Stimulated activated memory B cell treated with anti-CD40 and anti-IgM and Interleukin-4, amounts not matched to agents 10 μg/mL and 1 μg/mL and 100 μg/mL, for 72 hours (primary cell): ENCODE measurements around the gene OLFML1.
A peak's percentile ranks its signal among the peaks of the same experiment; 100 is the strongest.

Experiments
- ATAC-seq: fragments of 150-1000 bp; cut with Tn5 transposase; 2 replicates; pipeline ENCODE4 v1.10.0; 2021
- H3K27ac Mint-ChIP-seq: one replicate; pipeline ENCODE4 v1.8.0; 2022; ENCODE audit warnings: mild to moderate bottlenecking, mixed read lengths
- H3K27me3 Mint-ChIP-seq: one replicate; pipeline ENCODE4 v1.8.0; 2022; ENCODE audit warnings: mixed read lengths
- H3K36me3 Mint-ChIP-seq: one replicate; pipeline ENCODE4 v1.8.0; 2022; ENCODE audit warnings: mixed read lengths
- H3K4me1 Mint-ChIP-seq: one replicate; pipeline ENCODE4 v1.8.0; 2022; ENCODE audit warnings: mixed read lengths
- H3K4me3 Mint-ChIP-seq: one replicate; pipeline ENCODE4 v1.8.0; 2022; ENCODE audit warnings: mild to moderate bottlenecking, moderate library complexity, mixed read lengths
- H3K9me3 Mint-ChIP-seq: one replicate; pipeline ENCODE4 v1.8.0; 2022; ENCODE audit warnings: mixed read lengths

OLFML1 gene

GRCh38 chr11:7490535-7490934 is 5.2 kb downstream of the OLFML1 start:
- Mint-ChIP-seq H3K9me3 (no peaks in the 10 kb centered on the region), H3K27ac (no peak overlapping the region), H3K4me3 (no peak overlapping the region), H3K27me3 (no peaks in the 10 kb centered on the region), H3K36me3 (peaks cover 13% of the 10 kb centered on the region), H3K4me1 (peaks cover 21% of the 10 kb centered on the region)
- no peak for ATAC-seq

GRCh38 chr11:7492253-7492652 is 6.9 kb downstream of the OLFML1 start:
- ATAC-seq = no peak
- H3K9me3 Mint-ChIP-seq = no peaks in the 10 kb centered on the region
- H3K27me3 Mint-ChIP-seq = no peaks in the 10 kb centered on the region
- peaks cover 37% of the 10 kb centered on the region for H3K4me1 Mint-ChIP-seq
- H3K36me3 Mint-ChIP-seq = peaks cover 11% of the 10 kb centered on the region
- H3K4me3 Mint-ChIP-seq = no peak overlapping the region
- no peak overlapping the region for H3K27ac Mint-ChIP-seq

- Mint-ChIP-seq H3K4me3 (no peak overlapping the region), H3K4me1 (peaks cover 51% of the 10 kb centered on the region), H3K27me3 (no peaks in the 10 kb centered on the region), H3K27ac (peak overlapping the region; percentile 92), H3K9me3 (no peaks in the 10 kb centered on the region), H3K36me3 (peaks cover 11% of the 10 kb centered on the region)
- no peak for ATAC-seq
These were observed 8.4 kb downstream of the OLFML1 start for GRCh38 chr11:7493670-7494069.

DNA sequence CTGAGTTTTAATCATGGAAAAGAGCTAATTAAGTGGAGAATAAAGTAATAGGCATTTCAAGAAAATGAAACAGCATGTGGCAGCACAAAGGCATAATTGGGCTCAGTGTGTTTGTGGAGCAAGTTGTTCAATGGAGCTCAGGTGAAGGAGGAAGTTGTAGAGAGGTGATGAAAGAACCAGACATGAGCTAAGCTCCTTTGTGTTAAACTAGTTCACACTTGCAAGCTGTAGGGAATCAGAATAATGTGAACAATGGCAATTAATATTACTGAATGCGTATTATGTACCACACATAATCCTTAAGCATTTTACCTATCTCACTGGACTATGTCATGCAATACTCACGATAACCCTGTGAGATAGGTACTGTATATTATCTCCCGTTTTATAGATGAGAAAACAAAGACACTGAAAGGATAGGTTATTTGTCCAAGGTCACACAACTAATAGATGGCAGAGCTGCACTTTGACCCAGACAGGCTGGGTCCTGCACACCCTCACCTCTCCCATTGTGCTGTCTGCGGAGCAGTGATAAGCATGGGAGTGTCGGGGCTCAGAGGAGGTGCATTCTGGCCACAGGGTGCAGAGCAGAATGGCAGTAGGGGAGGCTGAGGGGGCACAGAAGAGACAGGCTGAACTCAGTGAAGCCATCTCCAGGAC is 8.9 kb downstream of the OLFML1 start:
- Mint-ChIP-seq H3K36me3 (peaks cover 8% of the 10 kb centered on the region), H3K4me1 (peaks cover 56% of the 10 kb centered on the region), H3K4me3 (no peak overlapping the region), H3K27ac (peak overlapping the region; percentile 92), H3K9me3 (no peaks in the 10 kb centered on the region), H3K27me3 (no peaks in the 10 kb centered on the region)
- ATAC-seq = no peak

DNA sequence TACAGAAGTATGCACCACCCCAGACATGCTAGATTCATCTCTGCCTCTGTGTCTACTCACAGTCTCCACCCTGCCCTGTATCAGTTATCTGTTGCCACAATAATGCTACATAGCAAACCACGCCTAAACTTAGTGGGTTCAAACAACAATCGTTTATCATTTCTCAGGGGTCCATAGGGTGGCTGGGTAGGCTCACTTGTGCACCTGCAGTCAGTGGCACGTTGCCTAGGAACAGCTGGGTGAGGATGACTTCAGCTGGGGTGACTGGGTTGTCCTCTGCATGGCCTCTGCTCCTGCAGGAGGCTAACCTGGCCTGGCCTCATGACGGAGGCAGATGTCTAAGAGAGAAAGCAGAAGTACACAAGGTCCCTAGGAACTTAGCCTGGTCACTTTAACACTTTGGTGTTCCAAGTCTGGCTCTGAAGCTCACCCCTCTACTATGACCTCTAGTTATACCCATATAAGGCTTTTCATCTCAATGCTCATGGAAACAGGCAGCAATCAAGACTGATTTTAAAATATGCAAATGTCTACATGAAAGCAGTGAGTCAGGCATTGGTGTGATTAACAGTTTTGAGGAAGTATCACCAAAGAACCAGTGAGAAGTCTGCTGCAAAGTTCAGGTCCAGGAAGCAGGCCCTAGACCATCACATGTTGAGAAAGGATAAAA is 10.7 kb downstream of the OLFML1 start:
- Mint-ChIP-seq H3K4me1 (peaks cover 62% of the 10 kb centered on the region), H3K4me3 (peak overlapping the region; percentile 14), H3K36me3 (peaks cover 4% of the 10 kb centered on the region), H3K27ac (peak overlapping the region; percentile 92), H3K27me3 (no peaks in the 10 kb centered on the region), H3K9me3 (no peaks in the 10 kb centered on the region)
- peak; percentile 94 for ATAC-seq

DNA sequence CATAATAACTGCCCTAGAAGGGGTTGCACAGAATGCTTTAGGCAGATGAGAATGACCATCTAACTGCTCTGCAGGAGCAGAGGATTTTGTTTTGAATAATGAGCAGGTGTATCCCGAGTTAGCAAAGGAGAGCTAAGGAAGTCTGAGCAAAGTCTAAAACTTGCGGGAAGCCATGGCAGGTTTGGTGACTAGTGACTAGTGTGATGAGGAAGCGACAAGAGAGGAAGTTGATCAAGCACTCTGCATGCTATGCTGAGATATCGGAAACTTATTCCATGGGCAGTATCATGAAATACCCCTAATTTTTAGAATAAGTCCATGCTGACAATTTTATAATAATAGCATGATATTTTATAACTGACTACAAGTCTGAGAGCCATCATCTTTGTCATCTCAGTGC is 12.9 kb downstream of the OLFML1 start:
- no peaks in the 10 kb centered on the region for H3K27me3 Mint-ChIP-seq
- H3K27ac Mint-ChIP-seq = peak overlapping the region; percentile 92
- no peaks in the 10 kb centered on the region for H3K9me3 Mint-ChIP-seq
- ATAC-seq = no peak
- peaks cover 4% of the 10 kb centered on the region for H3K36me3 Mint-ChIP-seq
- no peak overlapping the region for H3K4me3 Mint-ChIP-seq
- H3K4me1 Mint-ChIP-seq = peaks cover 62% of the 10 kb centered on the region

DNA sequence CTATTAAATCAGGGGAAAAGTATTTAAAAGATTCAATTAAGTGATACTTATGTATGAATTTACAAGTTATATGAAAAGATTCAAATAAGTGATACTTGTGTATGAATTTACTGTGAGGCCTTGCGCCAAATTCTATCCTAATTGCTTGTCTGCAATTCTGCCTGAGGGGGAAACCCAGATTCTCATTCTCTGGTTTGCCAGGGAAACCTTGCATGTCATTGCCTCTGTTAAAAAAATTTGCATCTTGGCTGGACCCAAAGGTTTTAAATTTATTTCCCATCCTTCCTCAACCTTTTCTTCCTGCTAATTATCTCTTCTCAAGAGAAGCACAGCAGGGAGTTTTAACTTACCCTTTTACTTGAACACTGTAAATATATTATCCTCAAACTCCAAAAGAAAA is 13.8 kb downstream of the OLFML1 start:
- H3K36me3 Mint-ChIP-seq = peaks cover 4% of the 10 kb centered on the region
- H3K9me3 Mint-ChIP-seq = no peaks in the 10 kb centered on the region
- peaks cover 56% of the 10 kb centered on the region for H3K4me1 Mint-ChIP-seq
- no peak overlapping the region for H3K4me3 Mint-ChIP-seq
- no peak for ATAC-seq
- H3K27me3 Mint-ChIP-seq = no peaks in the 10 kb centered on the region
- peak overlapping the region; percentile 92 for H3K27ac Mint-ChIP-seq

DNA sequence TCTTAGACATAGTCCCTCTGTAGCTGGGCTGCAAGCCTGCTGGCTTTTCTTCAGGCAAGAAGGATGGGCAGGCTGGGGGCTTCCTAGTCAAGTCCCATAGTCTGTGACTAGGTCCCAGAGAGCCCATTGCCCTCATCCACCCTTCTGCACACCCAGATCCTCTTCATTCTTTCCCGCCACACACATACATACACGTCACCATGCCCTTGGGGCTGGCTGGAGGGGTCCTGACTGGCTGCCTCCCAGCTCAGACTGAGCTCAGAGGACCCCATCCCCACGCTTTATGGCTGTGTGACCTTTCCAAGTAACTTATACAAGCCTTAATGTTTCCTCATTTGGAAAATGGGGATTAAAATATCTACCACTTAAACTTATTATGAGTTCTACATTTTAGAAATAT is 14.9 kb downstream of the OLFML1 start:
- H3K27ac Mint-ChIP-seq = peak overlapping the region; percentile 92
- H3K36me3 Mint-ChIP-seq = peaks cover 4% of the 10 kb centered on the region
- H3K9me3 Mint-ChIP-seq = no peaks in the 10 kb centered on the region
- no peak for ATAC-seq
- H3K4me3 Mint-ChIP-seq = no peak overlapping the region
- peaks cover 45% of the 10 kb centered on the region for H3K4me1 Mint-ChIP-seq
- no peaks in the 10 kb centered on the region for H3K27me3 Mint-ChIP-seq

GRCh38 chr11:7501251-7501650 is 15.9 kb downstream of the OLFML1 start:
- peaks cover 45% of the 10 kb centered on the region for H3K4me1 Mint-ChIP-seq
- ATAC-seq = no peak
- no peaks in the 10 kb centered on the region for H3K27me3 Mint-ChIP-seq
- H3K27ac Mint-ChIP-seq = no peak overlapping the region
- no peaks in the 10 kb centered on the region for H3K9me3 Mint-ChIP-seq
- peaks cover 8% of the 10 kb centered on the region for H3K36me3 Mint-ChIP-seq
- no peak overlapping the region for H3K4me3 Mint-ChIP-seq

DNA sequence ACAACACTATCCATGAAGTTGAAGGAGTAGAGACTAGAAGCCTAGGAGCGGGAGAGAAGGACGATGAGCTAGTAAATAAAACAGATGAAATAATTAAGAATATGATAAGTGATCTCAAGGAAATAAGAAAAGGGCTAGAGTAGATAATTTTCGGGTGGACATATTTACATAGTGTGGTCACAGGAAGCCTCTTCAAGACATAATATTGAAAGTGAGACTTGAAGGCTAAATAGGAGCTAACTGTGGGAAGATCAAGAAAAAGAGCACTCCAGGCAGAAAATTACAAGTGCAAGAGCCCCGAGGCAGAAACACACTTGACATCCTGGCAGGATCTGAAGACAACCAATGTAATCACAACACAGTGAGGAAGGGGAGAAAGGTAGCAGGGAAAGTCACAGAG is 16.6 kb downstream of the OLFML1 start:
- no peak overlapping the region for H3K4me3 Mint-ChIP-seq
- H3K27ac Mint-ChIP-seq = no peak overlapping the region
- H3K9me3 Mint-ChIP-seq = no peaks in the 10 kb centered on the region
- no peaks in the 10 kb centered on the region for H3K27me3 Mint-ChIP-seq
- H3K36me3 Mint-ChIP-seq = peaks cover 10% of the 10 kb centered on the region
- peaks cover 46% of the 10 kb centered on the region for H3K4me1 Mint-ChIP-seq
- ATAC-seq = no peak

DNA sequence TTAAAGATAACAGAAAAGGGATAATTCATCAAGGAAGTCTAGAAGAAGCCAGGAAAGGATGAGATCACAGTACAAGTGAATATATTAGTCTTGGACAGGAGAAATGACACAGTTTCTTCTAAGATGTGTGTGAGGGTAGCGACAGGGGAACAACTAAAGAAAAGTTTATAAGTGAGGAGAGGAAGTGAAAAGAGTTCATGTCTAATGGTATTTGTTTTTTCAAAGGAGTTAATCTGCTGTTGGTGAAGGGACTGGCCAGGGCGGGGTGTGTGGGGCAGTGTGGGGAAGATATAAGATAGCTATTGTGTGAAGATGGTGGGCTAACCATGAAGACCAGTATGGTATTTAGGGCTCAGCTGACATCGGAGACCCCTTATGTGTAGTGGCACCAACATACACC is 20.9 kb downstream of the OLFML1 start:
- no peak overlapping the region for H3K4me3 Mint-ChIP-seq
- H3K27me3 Mint-ChIP-seq = no peaks in the 10 kb centered on the region
- H3K36me3 Mint-ChIP-seq = peaks cover 11% of the 10 kb centered on the region
- H3K4me1 Mint-ChIP-seq = peaks cover 35% of the 10 kb centered on the region
- H3K9me3 Mint-ChIP-seq = no peaks in the 10 kb centered on the region
- ATAC-seq = peak; percentile 61
- peak overlapping the region; percentile 69 for H3K27ac Mint-ChIP-seq

GRCh38 chr11:7508087-7508486 is 22.8 kb downstream of the OLFML1 start:
- H3K9me3 Mint-ChIP-seq = no peaks in the 10 kb centered on the region
- peaks cover 52% of the 10 kb centered on the region for H3K4me1 Mint-ChIP-seq
- no peaks in the 10 kb centered on the region for H3K27me3 Mint-ChIP-seq
- H3K27ac Mint-ChIP-seq = no peak overlapping the region
- H3K4me3 Mint-ChIP-seq = no peak overlapping the region
- ATAC-seq = no peak
- H3K36me3 Mint-ChIP-seq = peaks cover 11% of the 10 kb centered on the region

GRCh38 chr11:7509966-7510365 is 24.7 kb downstream of the OLFML1 start:
- Mint-ChIP-seq H3K27me3 (no peaks in the 10 kb centered on the region), H3K27ac (no peak overlapping the region), H3K4me3 (no peak overlapping the region), H3K36me3 (peaks cover 11% of the 10 kb centered on the region), H3K4me1 (peaks cover 57% of the 10 kb centered on the region), H3K9me3 (no peaks in the 10 kb centered on the region)
- ATAC-seq = no peak

GRCh38 chr11:7511401-7511800 is 26.1 kb downstream of the OLFML1 start:
- H3K27me3 Mint-ChIP-seq = no peaks in the 10 kb centered on the region
- H3K36me3 Mint-ChIP-seq = peaks cover 10% of the 10 kb centered on the region
- peaks cover 60% of the 10 kb centered on the region for H3K4me1 Mint-ChIP-seq
- no peak for ATAC-seq
- no peak overlapping the region for H3K4me3 Mint-ChIP-seq
- no peaks in the 10 kb centered on the region for H3K9me3 Mint-ChIP-seq
- H3K27ac Mint-ChIP-seq = no peak overlapping the region

DNA sequence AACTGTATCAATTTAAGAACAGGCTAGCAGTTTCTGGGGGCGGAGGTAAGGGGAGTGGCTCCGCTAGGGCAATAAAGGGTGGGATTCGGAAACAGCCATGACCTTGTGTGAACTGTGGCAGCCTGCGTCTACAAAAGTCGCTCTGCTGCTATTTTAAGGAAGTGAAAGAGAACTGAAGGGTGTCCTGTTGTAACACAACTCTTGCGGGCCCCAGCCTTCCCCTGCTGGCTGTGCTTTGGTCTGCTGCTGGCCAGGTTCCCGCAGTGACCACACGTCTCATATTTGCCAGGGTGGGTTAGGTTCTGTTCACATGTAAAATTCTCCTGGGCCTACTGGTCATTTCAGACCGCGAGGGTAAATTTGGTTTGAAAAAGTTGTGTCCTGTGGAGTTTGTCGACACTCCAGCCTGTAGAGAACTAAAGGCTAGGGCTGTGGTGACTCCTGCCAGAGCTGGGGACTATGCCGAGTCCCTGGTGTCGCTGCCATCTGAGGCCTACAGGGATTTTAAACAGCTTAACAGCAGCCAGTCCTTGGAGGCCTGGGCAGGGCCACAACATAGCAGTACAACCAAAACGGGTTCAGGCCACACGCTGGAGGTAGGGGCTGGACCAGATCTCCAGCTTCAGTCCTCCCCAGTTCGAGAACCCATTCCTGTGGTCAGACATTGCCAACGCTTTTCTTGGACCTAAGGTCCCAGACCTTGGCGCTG is 27.4 kb downstream of the OLFML1 start:
- Mint-ChIP-seq H3K27ac (no peak overlapping the region), H3K9me3 (peaks cover 4% of the 10 kb centered on the region), H3K27me3 (no peaks in the 10 kb centered on the region), H3K36me3 (peaks cover 15% of the 10 kb centered on the region), H3K4me1 (peaks cover 65% of the 10 kb centered on the region), H3K4me3 (peak overlapping the region; percentile 89)
- ATAC-seq = peak; percentile 87
